HepG2 (cell line): ENCODE data around the gene SENP6. TPM values are rescaled to one million over a fixed set of nuclear protein-coding genes. Genes with fewer than 3 reads are reported as not detected.

Experiments used
- ARNT2 ChIP-seq: sonication (generic); formaldehyde crosslinking; IDR thresholded peaks from 2 replicates; pipeline ENCODE4 v1.8.0; 2022; ENCODE audit warnings: mild to moderate bottlenecking, low read depth, missing genetic modification reagents, moderate library complexity
- IRX3 ChIP-seq: sonication (generic); formaldehyde crosslinking; IDR thresholded peaks from 2 replicates; pipeline ENCODE4 v1.8.1; 2023; ENCODE audit warnings: mild to moderate bottlenecking, low read depth, missing genetic modification reagents, borderline replicate concordance
- NR0B2 ChIP-seq: sonication (generic); formaldehyde crosslinking; IDR thresholded peaks from 2 replicates; pipeline ENCODE4 v1.4.0; 2020; ENCODE audit warnings: mild to moderate bottlenecking, missing genetic modification reagents
- PHF8 ChIP-seq: sonication (generic); formaldehyde crosslinking; IDR thresholded peaks from 2 replicates; pipeline ENCODE4 v1.5.0; 2020; ENCODE audit warnings: missing genetic modification reagents
- THAP9 ChIP-seq: sonication (generic); formaldehyde crosslinking; IDR thresholded peaks from 2 replicates; pipeline ENCODE4; 2020; ENCODE audit warnings: missing genetic modification reagents, mild to moderate bottlenecking, borderline replicate concordance
- YEATS2 ChIP-seq: sonication (generic); formaldehyde crosslinking; IDR thresholded peaks from 2 replicates; pipeline ENCODE4 v1.4.0; 2020; ENCODE audit warnings: missing genetic modification reagents, borderline replicate concordance
- YEATS4 ChIP-seq: sonication (generic); formaldehyde crosslinking; IDR thresholded peaks from 2 replicates; pipeline ENCODE4 v1.4.0; 2020; ENCODE audit warnings: missing genetic modification reagents, borderline replicate concordance
- ZNF546 ChIP-seq: sonication (generic); formaldehyde crosslinking; conservative IDR thresholded peaks from 2 replicates; pipeline ENCODE4 v1.8.1; 2023; ENCODE audit warnings: mild to moderate bottlenecking, missing genetic modification reagents
- ZNF670 ChIP-seq: sonication (generic); formaldehyde crosslinking; IDR thresholded peaks from 2 replicates; pipeline ENCODE4 v1.8.0; 2022; ENCODE audit warnings: mild to moderate bottlenecking, missing genetic modification reagents, borderline replicate concordance
- ZNF782 ChIP-seq: sonication (generic); formaldehyde crosslinking; IDR thresholded peaks from 2 replicates; pipeline ENCODE4 v1.4.0; 2020; ENCODE audit warnings: missing genetic modification reagents, mild to moderate bottlenecking, borderline replicate concordance
- ZNF83 ChIP-seq: sonication (generic); formaldehyde crosslinking; IDR thresholded peaks from 2 replicates; pipeline ENCODE4 v1.4.0; 2020; ENCODE audit warnings: missing genetic modification reagents, mild to moderate bottlenecking, borderline replicate concordance
- ZSCAN25 ChIP-seq: sonication (generic); formaldehyde crosslinking; IDR thresholded peaks from 2 replicates; pipeline ENCODE4 v1.8.0; 2022; ENCODE audit warnings: mild to moderate bottlenecking, missing genetic modification reagents
- polyA plus RNA-seq, 8 experiments: library from polyadenylated mRNA; depleted of rRNA in 3 of 8; stranded (reverse) in 7 of 8; unstranded in 1 of 8; fragments of >200 nt; fragmentation: Illumina TruSeq in 4 of 8; extraction: Trizol in 4 of 8; gene quantifications; 2 replicates each; pipeline versions ENCODE4 v1.2.1 to v1.2.3, GENCODE V29; 2011 to 2016; ENCODE audit warnings: low read depth in 4 of 8, missing spikeins in 1 of 8, mixed read lengths in 1 of 8; ENCODE audit not compliant: insufficient read depth in 1 of 8
- total RNA-seq, 5 experiments: library from RNA; depleted of rRNA; stranded (reverse); fragments of >200 nt; fragmentation: Illumina TruSeq; extraction: Trizol; gene quantifications; 2 replicates each; pipeline ENCODE4 v1.2.3, GENCODE V29; 2016; ENCODE audit warnings: low read depth in 1 of 5
- TF ChIP-seq, protein P1 (sequence below), 2 experiments: sonication (generic) in 1 of 2; formaldehyde crosslinking in 1 of 2; IDR thresholded peaks; 2 replicates each; pipeline versions ENCODE4 v1.6.1 to v1.9.0; 2014 to 2022; ENCODE audit warnings: antibody characterized with exemption in 1 of 2, borderline replicate concordance in 1 of 2, inconsistent platforms in 1 of 2, low read depth in 1 of 2, missing genetic modification reagents in 1 of 2
- TF ChIP-seq, protein P2 (sequence below): sonication (generic); formaldehyde crosslinking; IDR thresholded peaks from 2 replicates; pipeline ENCODE4 v1.8.1; 2023; ENCODE audit warnings: mild to moderate bottlenecking, inconsistent platforms, moderate library complexity, missing genetic modification reagents, borderline replicate concordance

Gene SENP6
- total and polyA plus RNA-seq, 2 of the 13 experiments (the other 11 are each of a cell fraction or from before 2014, with no cell fraction given) = 21.9 to 50.1 TPM

- TF ChIP-seq, protein P1, sequence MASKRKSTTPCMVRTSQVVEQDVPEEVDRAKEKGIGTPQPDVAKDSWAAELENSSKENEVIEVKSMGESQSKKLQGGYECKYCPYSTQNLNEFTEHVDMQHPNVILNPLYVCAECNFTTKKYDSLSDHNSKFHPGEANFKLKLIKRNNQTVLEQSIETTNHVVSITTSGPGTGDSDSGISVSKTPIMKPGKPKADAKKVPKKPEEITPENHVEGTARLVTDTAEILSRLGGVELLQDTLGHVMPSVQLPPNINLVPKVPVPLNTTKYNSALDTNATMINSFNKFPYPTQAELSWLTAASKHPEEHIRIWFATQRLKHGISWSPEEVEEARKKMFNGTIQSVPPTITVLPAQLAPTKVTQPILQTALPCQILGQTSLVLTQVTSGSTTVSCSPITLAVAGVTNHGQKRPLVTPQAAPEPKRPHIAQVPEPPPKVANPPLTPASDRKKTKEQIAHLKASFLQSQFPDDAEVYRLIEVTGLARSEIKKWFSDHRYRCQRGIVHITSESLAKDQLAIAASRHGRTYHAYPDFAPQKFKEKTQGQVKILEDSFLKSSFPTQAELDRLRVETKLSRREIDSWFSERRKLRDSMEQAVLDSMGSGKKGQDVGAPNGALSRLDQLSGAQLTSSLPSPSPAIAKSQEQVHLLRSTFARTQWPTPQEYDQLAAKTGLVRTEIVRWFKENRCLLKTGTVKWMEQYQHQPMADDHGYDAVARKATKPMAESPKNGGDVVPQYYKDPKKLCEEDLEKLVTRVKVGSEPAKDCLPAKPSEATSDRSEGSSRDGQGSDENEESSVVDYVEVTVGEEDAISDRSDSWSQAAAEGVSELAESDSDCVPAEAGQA (IDR thresholded peaks at IDR 0.05; ENCODE audit: low read depth) = no peak
- TF ChIP-seq, protein P1 (CRISPR knock-in tag; IDR thresholded peaks at IDR 0.05; ENCODE audit: borderline replicate concordance) = no peak
- TF ChIP-seq THAP9 (CRISPR knock-in tag) (peak; percentile 47; the same call in 1 of the 2 replicates), ZSCAN25 (CRISPR knock-in tag) (peak; percentile 68; the same call in 1 of the 2 replicates), ZNF546 (CRISPR knock-in tag) (peak; percentile 78; the same call in 1 of the 2 replicates), NR0B2 (0 out of 2 replicates have a peak, but pooled peaks have one; percentile 13), ZNF782 (CRISPR knock-in tag) (no peak), IRX3 (CRISPR knock-in tag) (peak; percentile 70; the same call in 1 of the 2 replicates), YEATS2 (CRISPR knock-in tag) (no peak), ZNF83 (CRISPR knock-in tag) (no peak; the same call in 1 of the 2 replicates), ZNF670 (CRISPR knock-in tag) (peak; percentile 5; the same call in 1 of the 2 replicates), ARNT2 (CRISPR knock-in tag) (no peak; the same call in 1 of the 2 replicates), PHF8 (CRISPR knock-in tag) (peak; percentile 78), YEATS4 (CRISPR knock-in tag) (peak; percentile 67; the same call in 1 of the 2 replicates)
- TF ChIP-seq, protein P2, sequence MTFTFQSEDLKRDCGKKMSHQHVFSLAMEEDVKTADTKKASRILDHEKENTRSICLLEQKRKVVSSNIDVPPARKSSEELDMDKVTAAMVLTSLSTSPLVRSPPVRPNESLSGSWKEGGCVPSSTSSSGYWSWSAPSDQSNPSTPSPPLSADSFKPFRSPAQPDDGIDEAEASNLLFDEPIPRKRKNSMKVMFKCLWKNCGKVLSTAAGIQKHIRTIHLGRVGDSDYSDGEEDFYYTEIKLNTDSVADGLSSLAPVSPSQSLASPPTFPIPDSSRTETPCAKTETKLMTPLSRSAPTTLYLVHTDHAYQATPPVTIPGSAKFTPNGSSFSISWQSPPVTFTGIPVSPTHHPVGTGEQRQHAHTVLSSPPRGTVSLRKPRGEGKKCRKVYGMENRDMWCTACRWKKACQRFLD (CRISPR knock-in tag) = peak; percentile 29; the same call in 1 of the 2 replicates
These were observed 796 bp downstream of the SENP6 start (continued) for GRCh38 chr6:75602246-75603105.
